MM.1S (cell line): ENCODE results near the gene TMEM134.

ENCODE experiments used
- CTCF ChIP-seq: fragments of 300-600 bp; sonication (generic); IDR thresholded peaks from 2 replicates; pipeline ENCODE4 v1.5.1; 2016; ENCODE audit warnings: antibody characterized with exemption, low read length, mixed read lengths
- EZH2 ChIP-seq: fragments of 300-600 bp; sonication (generic); optimal IDR thresholded peaks from 2 replicates; pipeline ENCODE3; 2017; ENCODE audit warnings: low read depth, mild to moderate bottlenecking, antibody characterized with exemption, low read length, mixed read lengths
- EZH2phosphoT487 ChIP-seq: fragments of 300-600 bp; sonication (generic); IDR thresholded peaks from 2 replicates; pipeline ENCODE4 v1.6.1; 2018; ENCODE audit warnings: antibody characterized with exemption, low read length

- TF ChIP-seq CTCF (no peak), EZH2 (no peak), EZH2phosphoT487 (no peak)
Measured at GRCh38 chr11:67490727-67491065, 21.6 kb upstream of the TMEM134 start.
